ENCODE measurements around the gene NR3C2. TPM values are rescaled to one million over a fixed set of nuclear protein-coding genes. Genes with fewer than 3 reads are reported as not detected.

Gene NR3C2
- total RNA-seq, 1 experiment from 2014 or later, result 14.2 TPM

DNA sequence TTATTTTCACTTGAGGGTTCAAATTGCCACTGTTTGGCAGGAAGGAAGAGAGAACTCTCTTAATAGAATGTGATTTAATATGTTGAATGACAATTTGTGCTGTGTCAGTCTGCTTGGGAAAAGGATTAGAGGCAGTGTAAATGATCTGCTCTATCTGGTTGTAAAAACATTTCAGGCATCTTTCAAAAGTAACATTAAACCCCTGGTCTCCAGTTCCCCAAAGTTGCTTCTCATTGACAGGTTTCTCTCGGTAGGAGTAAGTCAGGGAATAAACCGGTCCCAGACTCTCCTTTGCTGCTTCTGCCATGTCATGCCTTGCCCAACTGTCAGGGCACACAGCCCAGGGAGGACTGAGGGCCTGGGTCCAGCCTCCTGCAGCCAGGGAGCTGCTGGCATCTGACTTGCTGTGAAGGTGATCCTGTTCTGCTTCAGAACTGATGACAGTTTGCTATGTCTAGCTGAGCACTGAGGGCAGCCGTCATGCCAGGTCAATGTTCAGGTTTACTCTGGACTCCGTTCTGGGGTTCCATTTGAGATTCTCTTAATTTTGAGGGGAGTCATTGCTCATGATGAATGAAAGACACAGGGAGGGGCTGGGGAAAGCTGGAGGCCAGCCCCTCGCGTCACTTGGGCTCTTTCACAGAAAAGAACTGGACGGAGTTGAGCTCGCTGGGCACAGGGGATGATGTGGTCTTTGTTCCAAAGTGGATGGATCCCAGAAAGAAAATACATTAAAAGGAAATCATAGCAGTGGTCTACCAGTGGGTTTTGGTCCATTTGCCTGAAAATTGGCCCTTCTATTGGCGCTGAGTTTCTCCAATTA, 397.9 kb downstream of the NR3C2 start:
- CTCF ChIA-PET, result interaction anchor here (0.7 kb wide), 1 partner anchor 16 kb away, joined by 3 read pairs; no protein-coding TSS in a partner anchor
- H3K4me3 Mint-ChIP-seq (ENCODE audit: low read depth, unreplicated experiment), result no peak overlapping the region
- H3K27ac Mint-ChIP-seq (ENCODE audit: unreplicated experiment), result no peak overlapping the region
- intact Hi-C loops (cut with micrococcal nuclease; ENCODE audit: unreplicated experiment), result no loop called here
- no peaks in the 10 kb centered on the region for H3K36me3 Mint-ChIP-seq (ENCODE audit: insufficient read depth, unreplicated experiment)
- BruUV-seq (replicated peaks), result no TSS peak
- H3K27me3 Mint-ChIP-seq (ENCODE audit: unreplicated experiment), result no peaks in the 10 kb centered on the region
- DNase-seq, result no peak
- TF ChIP-seq, protein P1, sequence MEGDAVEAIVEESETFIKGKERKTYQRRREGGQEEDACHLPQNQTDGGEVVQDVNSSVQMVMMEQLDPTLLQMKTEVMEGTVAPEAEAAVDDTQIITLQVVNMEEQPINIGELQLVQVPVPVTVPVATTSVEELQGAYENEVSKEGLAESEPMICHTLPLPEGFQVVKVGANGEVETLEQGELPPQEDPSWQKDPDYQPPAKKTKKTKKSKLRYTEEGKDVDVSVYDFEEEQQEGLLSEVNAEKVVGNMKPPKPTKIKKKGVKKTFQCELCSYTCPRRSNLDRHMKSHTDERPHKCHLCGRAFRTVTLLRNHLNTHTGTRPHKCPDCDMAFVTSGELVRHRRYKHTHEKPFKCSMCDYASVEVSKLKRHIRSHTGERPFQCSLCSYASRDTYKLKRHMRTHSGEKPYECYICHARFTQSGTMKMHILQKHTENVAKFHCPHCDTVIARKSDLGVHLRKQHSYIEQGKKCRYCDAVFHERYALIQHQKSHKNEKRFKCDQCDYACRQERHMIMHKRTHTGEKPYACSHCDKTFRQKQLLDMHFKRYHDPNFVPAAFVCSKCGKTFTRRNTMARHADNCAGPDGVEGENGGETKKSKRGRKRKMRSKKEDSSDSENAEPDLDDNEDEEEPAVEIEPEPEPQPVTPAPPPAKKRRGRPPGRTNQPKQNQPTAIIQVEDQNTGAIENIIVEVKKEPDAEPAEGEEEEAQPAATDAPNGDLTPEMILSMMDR (IDR thresholded peaks at IDR 0.05; ENCODE audit: unreplicated experiment), result no peak
- no peaks in the 10 kb centered on the region for H3K4me1 Mint-ChIP-seq (ENCODE audit: low read depth, unreplicated experiment)
- H3K9me3 Mint-ChIP-seq (ENCODE audit: low read depth, unreplicated experiment), result no peaks in the 10 kb centered on the region

DNA sequence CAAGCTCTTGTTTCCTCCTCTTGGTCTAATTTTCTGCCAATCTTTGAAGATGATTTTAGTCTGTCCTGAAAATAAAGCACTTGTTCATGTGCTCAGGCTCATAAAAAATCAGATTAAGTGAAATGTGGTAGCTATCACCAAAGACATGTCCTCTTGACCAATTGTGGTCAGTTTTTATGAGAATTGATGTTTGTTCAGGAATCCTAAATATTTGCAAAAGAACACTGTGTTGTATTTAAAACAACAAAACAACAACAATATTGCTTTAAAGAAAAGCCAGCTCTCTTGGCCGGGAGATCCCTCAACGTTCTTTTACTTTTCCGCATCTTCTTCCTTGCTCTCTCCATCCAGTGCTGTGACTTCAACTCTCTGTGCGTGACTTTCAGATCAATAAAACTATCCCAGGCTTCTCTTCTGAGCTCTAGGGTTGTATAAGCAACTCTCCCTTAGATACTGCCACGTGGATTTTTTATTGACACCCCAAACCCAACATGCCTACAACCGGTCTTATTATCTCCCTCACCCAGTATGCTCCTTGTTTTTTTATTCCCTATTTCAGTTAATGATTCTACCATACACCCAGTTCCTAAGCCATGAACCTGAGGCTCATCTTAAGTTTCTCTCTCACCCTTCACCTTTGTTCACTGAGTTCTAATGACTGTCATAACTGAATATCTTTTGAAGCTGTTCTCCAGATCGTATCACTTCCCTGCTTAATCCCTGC, 400.4 kb downstream of the NR3C2 start:
- H3K27ac Mint-ChIP-seq (ENCODE audit: unreplicated experiment), result no peak overlapping the region
- no peaks in the 10 kb centered on the region for H3K27me3 Mint-ChIP-seq (ENCODE audit: unreplicated experiment)
- intact Hi-C loops (cut with micrococcal nuclease; ENCODE audit: unreplicated experiment), result no loop called here
- BruUV-seq (replicated peaks), result no TSS peak
- CTCF ChIA-PET, result no interaction called here
- no peaks in the 10 kb centered on the region for H3K36me3 Mint-ChIP-seq (ENCODE audit: insufficient read depth, unreplicated experiment)
- no peak for DNase-seq
- H3K9me3 Mint-ChIP-seq (ENCODE audit: low read depth, unreplicated experiment), result no peaks in the 10 kb centered on the region
- H3K4me3 Mint-ChIP-seq (ENCODE audit: low read depth, unreplicated experiment), result no peak overlapping the region
- TF ChIP-seq, protein P1 (IDR thresholded peaks at IDR 0.05; ENCODE audit: unreplicated experiment), result no peak
- H3K4me1 Mint-ChIP-seq (ENCODE audit: low read depth, unreplicated experiment), result no peaks in the 10 kb centered on the region

DNA sequence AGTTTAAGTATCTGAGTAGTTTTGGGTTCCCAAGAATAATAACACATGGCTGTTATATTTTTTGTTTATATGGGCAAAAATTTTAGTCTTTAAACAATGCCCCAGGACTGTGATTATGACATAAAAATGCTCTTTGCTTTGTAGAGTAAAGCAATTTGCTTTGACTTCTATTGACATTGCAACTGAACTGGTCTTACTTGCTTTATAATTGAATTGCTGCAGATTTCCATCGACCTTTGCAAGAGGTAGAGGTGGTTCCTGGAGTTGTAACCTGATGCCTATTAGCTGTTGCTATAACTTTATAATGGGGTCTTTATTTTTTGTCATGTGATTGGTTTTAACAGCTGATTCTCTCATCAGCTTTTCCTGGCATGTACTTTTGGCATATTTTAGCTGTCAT, 407.4 kb downstream of the NR3C2 start:
- Mint-ChIP-seq H3K4me3 (ENCODE audit: low read depth, unreplicated experiment) (no peak overlapping the region), H3K9me3 (ENCODE audit: low read depth, unreplicated experiment) (no peaks in the 10 kb centered on the region), H3K27me3 (ENCODE audit: unreplicated experiment) (no peaks in the 10 kb centered on the region), H3K4me1 (ENCODE audit: low read depth, unreplicated experiment) (no peaks in the 10 kb centered on the region), H3K27ac (ENCODE audit: unreplicated experiment) (no peak overlapping the region), H3K36me3 (ENCODE audit: insufficient read depth, unreplicated experiment) (no peaks in the 10 kb centered on the region)
- TF ChIP-seq, protein P1 (IDR thresholded peaks at IDR 0.05; ENCODE audit: unreplicated experiment), result no peak
- no peak for DNase-seq
- CTCF ChIA-PET, result no interaction called here
- intact Hi-C loops (cut with micrococcal nuclease; ENCODE audit: unreplicated experiment), result no loop called here
- no TSS peak for BruUV-seq (replicated peaks)

DNA sequence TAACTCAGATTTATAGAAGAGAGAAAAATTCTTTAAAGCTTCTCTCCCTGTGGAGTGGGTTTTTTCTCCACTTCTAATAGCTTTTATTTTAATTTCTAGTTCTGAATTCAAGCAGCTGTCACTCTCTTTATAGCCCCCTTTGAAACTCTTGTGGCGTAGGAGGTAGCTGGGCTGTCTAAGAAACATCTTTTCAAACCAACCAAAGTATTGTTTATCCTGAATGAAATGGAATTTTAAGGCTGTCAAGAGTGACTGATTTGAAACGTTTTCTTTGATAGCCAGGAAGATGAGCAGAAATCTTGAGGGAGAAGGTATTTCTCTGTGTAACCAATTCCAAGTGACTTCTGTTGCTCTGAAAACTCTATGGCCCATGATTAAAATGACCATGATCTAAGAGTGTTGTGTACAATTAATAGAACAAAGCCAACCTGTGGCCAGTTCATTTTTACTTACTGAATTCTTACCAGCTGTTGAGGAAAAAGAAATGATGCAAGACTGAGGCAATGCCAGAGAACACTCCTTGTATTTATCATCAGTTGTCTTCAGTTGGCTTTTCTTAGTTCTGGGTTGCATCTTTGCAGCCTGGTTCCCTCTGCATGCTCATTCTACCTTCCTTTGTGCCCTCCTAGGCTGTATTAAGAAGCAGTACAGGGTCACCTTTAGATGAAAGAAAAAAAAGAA, 411.9 kb downstream of the NR3C2 start:
- CTCF ChIA-PET, result interaction anchor here (0.6 kb wide), 2 partner anchors 16 to 959 kb away, joined by 3 to 7 read pairs; no protein-coding TSS in a partner anchor
- DNase-seq, result no peak
- Mint-ChIP-seq H3K4me3 (ENCODE audit: low read depth, unreplicated experiment) (no peak overlapping the region), H3K9me3 (ENCODE audit: low read depth, unreplicated experiment) (peaks cover 2% of the 10 kb centered on the region), H3K27me3 (ENCODE audit: unreplicated experiment) (no peaks in the 10 kb centered on the region), H3K27ac (ENCODE audit: unreplicated experiment) (no peak overlapping the region), H3K36me3 (ENCODE audit: insufficient read depth, unreplicated experiment) (no peaks in the 10 kb centered on the region), H3K4me1 (ENCODE audit: low read depth, unreplicated experiment) (no peaks in the 10 kb centered on the region)
- TF ChIP-seq, protein P1 (IDR thresholded peaks at IDR 0.05; ENCODE audit: unreplicated experiment), result no peak
- BruUV-seq (replicated peaks), result no TSS peak
- intact Hi-C loops (cut with micrococcal nuclease; ENCODE audit: unreplicated experiment), result no loop called here
